Stimulated activated CD8-positive, alpha-beta memory T cell treated with anti-CD3 and anti-CD28 coated beads, Interleukin-7, amount 100 ng/mL, for 48 hours (primary cell): ENCODE data around the gene SUPT3H.
"Not testable (repeated sequence)": the region's sequence is repeated elsewhere in the genome, so short reads cannot be mapped to it uniquely, and the experiment has no call there.

Source experiments
- DNase-seq, 2 donors: peaks; one replicate each; pipeline ENCODE4 v3.0.0-alpha.2; 2020; ENCODE audit warnings: low read depth in 1 of 2; ENCODE audit errors: extremely low read depth in 1 of 2

SUPT3H gene

GRCh38 chr6:45327956-45328522 lies 49.7 kb downstream of the SUPT3H start, which contains the start of gene RUNX2:
Gene RUNX2 (plus strand): TSS chr6:45328330. CDS start chr6:45328727, 397 bp downstream.
- DNase-seq: no peak

- DNase-seq: no peak
These were observed 50.9 kb downstream of the SUPT3H start for GRCh38 chr6:45326698-45327417.

DNA sequence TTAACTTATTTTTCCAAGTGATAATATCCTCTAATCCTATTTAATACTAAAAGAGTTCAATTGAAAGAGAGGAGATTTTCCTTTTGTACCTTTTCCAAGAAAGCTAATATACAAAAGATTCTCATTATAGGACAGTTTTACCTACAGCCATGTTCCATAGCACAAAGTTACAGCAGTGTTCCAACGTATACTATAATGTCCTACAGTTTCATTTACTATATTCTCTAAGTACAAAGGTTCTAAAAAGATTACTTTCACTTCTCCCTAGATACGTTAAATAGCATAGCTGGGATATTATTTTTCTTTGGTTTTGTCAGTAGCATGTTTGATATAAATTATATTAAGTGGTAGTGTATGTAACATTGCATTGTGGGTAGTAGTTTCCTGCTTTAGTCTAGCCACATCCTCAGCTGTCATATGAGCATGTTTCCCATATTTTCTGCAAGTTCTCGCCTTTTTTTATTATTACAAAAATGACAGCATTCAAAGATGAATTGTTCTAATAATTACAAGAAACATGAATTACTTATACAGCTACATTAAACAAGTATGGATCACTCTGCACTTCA lies 54.0 kb downstream of the SUPT3H start:
- DNase-seq: no peak

GRCh38 chr6:45320349-45320748 lies 57.4 kb downstream of the SUPT3H start:
- no peak for DNase-seq

DNA sequence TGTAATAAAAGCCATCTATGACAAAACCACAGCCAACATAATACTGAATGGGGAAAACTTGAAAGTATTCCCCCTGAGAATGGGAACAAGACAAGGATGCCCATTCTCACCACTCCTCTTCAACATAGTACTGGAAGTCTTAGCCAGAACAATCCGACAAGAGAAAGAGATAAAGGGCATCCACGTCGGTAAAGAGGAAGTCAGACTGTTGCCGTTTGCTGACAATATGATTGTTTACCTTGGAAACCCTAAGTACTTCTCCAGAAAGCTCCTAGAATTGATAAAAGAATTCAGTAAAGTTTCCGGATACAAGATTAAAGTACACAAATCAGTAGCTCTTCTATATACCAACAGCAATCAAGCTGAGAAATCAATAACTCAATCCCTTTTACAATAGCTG lies 63.6 kb downstream of the SUPT3H start:
- no peak for DNase-seq

DNA sequence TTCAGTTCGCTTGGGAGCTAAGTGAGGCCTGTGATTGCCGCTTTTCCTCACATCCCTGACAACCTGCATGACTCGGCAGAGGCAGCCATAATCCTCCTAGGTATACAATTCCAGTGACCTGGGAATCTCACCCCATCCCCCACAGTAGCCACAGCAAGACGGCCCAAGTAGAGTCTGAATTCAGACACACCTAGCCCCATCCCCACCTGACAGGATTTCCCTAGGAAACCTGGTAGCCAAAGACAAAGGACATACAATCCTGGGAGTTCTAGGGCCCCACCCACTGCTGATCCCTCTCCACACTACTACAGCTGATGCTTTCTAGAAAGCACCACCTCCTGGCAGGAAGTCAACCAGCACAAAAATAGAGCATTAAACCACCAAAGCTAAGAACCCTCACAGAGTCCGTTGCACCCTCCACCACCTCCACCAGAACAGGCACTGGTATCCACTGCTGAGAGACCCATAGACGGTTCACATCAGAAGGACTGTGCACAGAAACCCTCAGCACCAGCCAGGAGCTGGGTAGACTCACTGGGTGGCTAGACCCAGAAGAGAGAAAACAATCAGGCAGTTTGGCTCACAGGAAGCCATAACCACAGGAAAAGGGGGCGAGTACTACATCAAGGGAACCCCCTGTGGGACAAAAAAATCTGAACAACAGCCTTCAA lies 67.5 kb downstream of the SUPT3H start:
- DNase-seq: no peak

DNA sequence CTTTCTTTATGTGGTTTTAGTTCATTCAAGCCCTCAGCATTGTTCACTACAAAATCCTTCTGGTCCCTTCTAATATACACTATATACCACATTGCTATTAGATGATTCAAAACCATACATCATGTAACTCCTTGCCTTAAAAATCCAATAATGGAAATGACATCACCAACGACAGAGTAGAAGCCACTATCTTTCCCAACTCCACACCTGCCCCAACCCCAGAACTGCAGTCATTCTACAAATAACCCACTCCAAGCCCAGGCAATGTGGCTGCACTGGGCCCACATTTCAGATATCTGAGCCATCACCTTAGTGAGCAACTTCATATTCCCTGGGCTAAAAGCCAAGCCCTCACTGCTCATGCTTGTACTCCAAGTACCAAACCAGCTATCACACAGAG lies 72.2 kb downstream of the SUPT3H start:
- DNase-seq: no peak

DNA sequence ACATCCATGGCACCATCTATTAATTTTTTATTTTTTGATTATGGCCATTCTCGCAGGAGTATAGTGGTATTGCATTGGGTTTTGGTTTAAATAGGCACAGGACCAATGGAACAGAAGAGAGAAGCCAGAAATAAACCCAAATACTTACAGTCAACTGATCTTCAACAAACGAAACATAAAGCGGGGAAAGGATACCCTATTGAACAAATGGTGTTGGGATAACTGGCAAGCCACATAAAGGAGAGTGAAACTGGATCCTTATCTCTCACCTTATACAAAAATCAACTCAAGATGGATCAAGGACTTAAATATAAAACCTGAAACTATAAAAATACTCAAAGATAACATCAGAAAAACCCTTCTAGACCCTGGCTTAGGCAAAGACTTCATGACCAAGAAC lies 74.9 kb downstream of the SUPT3H start:
- no peak for DNase-seq

GRCh38 chr6:45301348-45302142 lies 76.2 kb downstream of the SUPT3H start:
- DNase-seq: no peak

GRCh38 chr6:45300736-45301135 lies 77.0 kb downstream of the SUPT3H start:
- DNase-seq: no peak

- no peak for DNase-seq
These were observed 78.6 kb downstream of the SUPT3H start for GRCh38 chr6:45299096-45299581.

DNA sequence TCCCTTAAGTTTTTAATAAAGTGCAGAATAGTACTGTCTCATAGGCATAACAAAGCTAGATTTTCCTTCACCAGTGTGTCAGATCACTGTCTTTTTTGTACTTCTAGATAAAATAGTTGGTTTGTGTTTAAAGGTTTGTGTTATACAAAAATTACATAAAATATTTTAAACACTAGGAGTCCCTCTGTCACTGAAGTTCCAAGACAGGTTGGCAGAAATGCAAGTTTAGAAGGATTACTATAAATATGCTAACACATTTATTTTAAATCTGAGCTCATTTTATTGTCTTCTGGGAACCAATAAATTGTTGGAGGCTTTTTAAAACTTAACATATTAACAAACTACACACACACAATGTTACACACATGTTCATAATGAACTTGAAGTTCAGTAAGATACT lies 80.4 kb downstream of the SUPT3H start:
- no peak for DNase-seq

DNA sequence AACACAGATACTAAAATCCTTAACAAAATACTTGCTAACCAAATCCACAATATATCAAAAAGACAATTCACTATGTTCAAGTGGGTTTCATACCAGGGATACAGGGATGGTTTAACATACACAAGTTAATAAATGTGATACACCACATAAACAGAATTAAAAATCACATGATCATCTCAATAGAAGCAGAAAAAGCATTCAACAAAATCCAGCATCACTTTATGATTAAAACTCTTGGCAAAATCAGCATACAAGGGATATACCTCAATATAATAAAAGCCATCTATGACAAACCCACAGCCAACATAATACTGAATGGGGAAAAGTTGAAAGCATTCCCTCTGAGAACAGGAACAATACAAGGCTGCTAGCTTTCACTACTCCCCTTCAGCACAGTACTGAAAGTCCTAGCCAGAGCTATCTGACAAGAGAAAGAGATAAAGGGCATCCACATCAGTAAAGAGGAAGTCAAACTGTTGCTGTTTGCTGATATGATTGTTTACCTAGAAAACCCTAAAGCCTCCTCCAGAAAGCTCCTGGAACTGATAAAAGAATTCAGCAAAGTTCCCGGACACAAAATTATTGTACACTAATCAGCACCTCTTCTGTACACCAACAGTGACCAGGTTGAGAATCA lies 83.6 kb downstream of the SUPT3H start:
- not testable (repeated sequence) for DNase-seq

GRCh38 chr6:45293306-45293705 lies 84.4 kb downstream of the SUPT3H start:
- no peak for DNase-seq

DNA sequence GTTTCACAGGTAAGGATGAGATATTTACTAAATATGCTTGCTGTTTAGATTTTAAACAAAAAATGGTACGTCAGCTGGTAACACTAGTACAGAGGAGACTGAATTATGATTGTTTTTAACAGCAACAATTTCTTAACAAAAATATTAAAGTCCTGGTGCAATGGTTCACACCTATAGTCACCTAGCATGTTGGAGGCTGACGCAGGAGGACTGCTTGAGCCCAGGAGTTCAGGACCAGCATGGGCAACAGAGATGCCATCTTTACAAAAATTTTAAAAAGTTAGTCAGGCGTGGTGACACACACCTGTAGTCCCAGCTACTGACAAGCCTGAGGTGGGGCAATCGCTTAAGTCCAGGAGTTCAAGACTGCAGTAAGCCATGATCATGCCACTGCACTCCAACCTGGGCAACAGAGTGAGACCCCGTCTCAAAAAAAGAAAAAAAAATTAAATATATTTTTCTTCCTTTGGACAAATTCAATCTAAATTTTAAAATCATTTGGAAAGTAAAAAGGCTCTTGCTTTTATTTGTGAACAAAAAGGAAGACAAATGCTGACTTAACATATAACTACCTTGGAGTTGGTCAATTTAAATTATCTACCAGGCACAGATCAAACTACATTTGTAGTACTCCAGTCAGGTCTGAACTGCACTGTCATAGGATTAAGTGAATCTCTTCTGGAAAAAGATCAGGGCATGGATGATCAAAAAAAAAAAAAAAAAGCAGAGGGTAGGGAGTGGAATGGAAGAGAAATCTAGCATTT lies 87.8 kb downstream of the SUPT3H start:
- DNase-seq: no peak

DNA sequence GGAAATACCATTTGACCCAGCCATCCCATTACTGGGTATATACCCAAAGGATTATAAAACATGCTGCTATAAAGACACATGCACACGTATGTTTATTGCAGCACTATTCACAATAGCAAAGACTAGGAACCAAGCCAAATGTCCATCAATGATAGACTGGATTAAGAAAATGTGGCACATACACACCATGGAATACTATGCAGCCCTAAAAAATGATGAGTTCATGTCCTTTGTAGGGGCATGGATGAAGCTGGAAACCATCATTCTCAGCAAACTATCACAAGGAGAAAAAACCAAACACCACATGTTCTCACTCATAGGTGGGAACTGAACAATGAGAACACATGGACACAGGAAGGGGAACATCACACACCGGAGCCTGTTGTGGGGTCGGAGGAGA lies 91.0 kb downstream of the SUPT3H start:
- not testable (repeated sequence) for DNase-seq

DNA sequence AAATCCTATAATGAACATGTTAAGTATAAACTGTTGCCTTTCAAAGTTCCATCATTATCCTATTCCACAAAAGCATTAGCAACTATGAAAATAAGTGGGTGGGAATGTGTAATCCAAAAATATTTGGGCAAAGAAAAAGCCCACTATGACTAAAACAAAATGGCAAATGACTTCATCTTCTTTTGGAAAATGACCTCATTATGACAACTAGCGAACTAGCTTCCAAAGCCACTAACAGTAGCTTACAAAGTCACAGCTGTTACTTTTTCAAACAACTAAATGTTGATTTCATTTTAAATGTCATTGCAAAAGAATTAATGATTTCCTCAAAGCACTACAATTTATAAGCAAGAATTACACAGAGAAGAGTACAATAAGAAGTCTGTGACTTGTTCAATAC lies 99.4 kb downstream of the SUPT3H start:
- DNase-seq: no peak

DNA sequence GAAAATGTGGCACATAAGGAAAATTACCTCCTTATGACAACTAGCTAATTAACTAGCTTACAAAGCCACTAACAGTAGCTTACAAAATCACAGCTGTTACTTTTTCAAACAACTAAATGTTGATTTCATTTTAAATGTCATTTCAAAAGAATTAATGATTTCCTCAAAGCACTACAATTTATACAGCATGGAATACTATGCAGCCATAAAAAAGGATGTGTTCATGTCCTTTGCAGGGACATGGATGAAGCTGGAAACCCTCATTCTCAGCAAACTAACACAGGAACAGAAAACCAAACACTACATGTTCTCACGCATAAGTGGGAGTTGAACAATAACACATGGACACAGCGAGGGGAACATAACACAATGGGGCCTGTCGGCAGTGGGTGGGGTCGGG lies 100.0 kb downstream of the SUPT3H start:
- not testable (repeated sequence) for DNase-seq

GRCh38 chr6:45275358-45275757 lies 102.4 kb downstream of the SUPT3H start:
- no peak for DNase-seq

GRCh38 chr6:45272626-45273025 lies 105.1 kb downstream of the SUPT3H start:
- DNase-seq: no peak
